ENCODE data around the gene CEP112. TPM values are rescaled to one million over a fixed set of nuclear protein-coding genes. Genes with fewer than 3 reads are reported as not detected.

CEP112 gene
- total and polyA plus RNA-seq, 9 of the 15 experiments (the other 6 are each of a cell fraction or from before 2014, with no cell fraction given), result 0.84 TPM; not detected in 8

- no peak for TF ChIP-seq SREBF2 (CRISPR knock-in tag; IDR thresholded peaks at IDR 0.05)
Measured at GRCh38 chr17:65820306-65820705, 371.6 kb downstream of the CEP112 start (continued).

GRCh38 chr17:65819810-65820209, 372.1 kb downstream of the CEP112 start:
- no peak overlapping the region for H3K9ac ChIP-seq (ENCODE audit: insufficient read depth in 1 of 2, low read depth in 2 of 2, low read length in 2 of 2)
- ATAC-seq (no peak), FAIRE-seq (no peak), DNase-seq (ENCODE audit: extremely low read depth in 1 of 4, low spot score in 3 of 4) (no peak)
- no peaks in the 10 kb centered on the region for H4K20me1 ChIP-seq (replicated peaks; ENCODE audit: control insufficient read depth, insufficient read depth, low read length)
- H3K79me2 ChIP-seq (ENCODE audit: control insufficient read depth, insufficient read depth, low read length), result no peaks in the 10 kb centered on the region
- 0% methylated on average over 3 of the region's 3 CpGs for whole genome bisulfite sequencing (ENCODE audit: insufficient coverage, low coverage, missing lambda C conversion rate)
- intact Hi-C loops (cut with micrococcal nuclease), result no loop called here
- no peaks in the 10 kb centered on the region for H3K9me3 ChIP-seq (replicated peaks; ENCODE audit: control insufficient read depth, insufficient read depth, low read depth, low read length)
- H3K36me3 ChIP-seq (ENCODE audit: control insufficient read depth, insufficient read depth, low read length), result no peaks in the 10 kb centered on the region
- ChIA-PET POLR2A (no interaction called here), CTCF (ENCODE audit: low intra/inter-chr PET ratio) (no interaction called here)
- H3K4me3 ChIP-seq, result no peak overlapping the region
- H3K27ac ChIP-seq (ENCODE audit: extremely low read depth, low read depth, low read length), result no peak overlapping the region
- BruUV-seq (replicated peaks), result no TSS peak
- no peak overlapping the region for H3K4me2 ChIP-seq (ENCODE audit: insufficient read depth, low read length)
- no peak for TF ChIP-seq HDAC6 (IDR thresholded peaks at IDR 0.05; ENCODE audit: low read depth, low read length)
- TF ChIP-seq ELK3 (CRISPR knock-in tag; IDR thresholded peaks at IDR 0.05), result no peak
- TF ChIP-seq TSC22D4 (tag; IDR thresholded peaks at IDR 0.05), result no peak
- TF ChIP-seq THRA (IDR thresholded peaks at IDR 0.05), result no peak
- no peak for TF ChIP-seq TCFL5 (CRISPR knock-in tag; conservative IDR thresholded peaks at IDR 0.05)
- no peak for TF ChIP-seq PHB (CRISPR knock-in tag; IDR thresholded peaks at IDR 0.05)
- no peak for TF ChIP-seq PCBP1 (IDR thresholded peaks at IDR 0.05; ENCODE audit: low read depth, low read length, poor library complexity, severe bottlenecking)
- TF ChIP-seq BRF1 (IDR thresholded peaks at IDR 0.05; ENCODE audit: borderline replicate concordance, extremely low read depth, insufficient read length), result no peak
- TF ChIP-seq FOXA3 (CRISPR knock-in tag; conservative IDR thresholded peaks at IDR 0.05 in 1 of 2, IDR thresholded peaks at IDR 0.05 in 1 of 2), result no peak
- no peaks in the 10 kb centered on the region for H3K27me3 ChIP-seq (ENCODE audit: control insufficient read depth in 2 of 2, insufficient read depth in 2 of 2, low read length in 2 of 2)
- no peak overlapping the region for H2AFZ ChIP-seq (ENCODE audit: low read depth, low read length)
- H3K9me1 ChIP-seq (ENCODE audit: control insufficient read depth, insufficient read depth, low read length), result no peaks in the 10 kb centered on the region
- in situ Hi-C loops (cut with MboI), result no loop called here
- H3K4me1 ChIP-seq (replicated peaks in 1 of 2; ENCODE audit: control insufficient read depth in 2 of 2, insufficient read depth in 2 of 2, low read length in 2 of 2), result no peaks in the 10 kb centered on the region
